Heart left ventricle (tissue), 13 donors: ENCODE results near the gene RDH16.

Experiments used
- CTCF ChIP-seq, 12 donors: fragments of 200-600 bp; sonication (generic) in 4 of 12; IDR thresholded peaks; one replicate each; pipeline versions ENCODE4 v1.5.0 to v1.8.0; 2018 to 2022; ENCODE audit warnings: antibody characterized with exemption in 12 of 12, mild to moderate bottlenecking in 5 of 12
- POLR2A ChIP-seq, 2 donors: fragments of 450-650 bp; IDR thresholded peaks; one replicate each; pipeline ENCODE4 v1.6.1; 2017; ENCODE audit warnings: antibody characterized with exemption in 2 of 2, mild to moderate bottlenecking in 2 of 2, moderate library complexity in 2 of 2
- donor health status: ischemic (EF 13 %, LVEDD 7.1; RV severe dilation, severe dysfunction).
- donor health status: DM: no; HTN: yes; CAD: no.
- donor health status: DM: no; HTN: no; CAD: no.
- donor health status: ischemic (EF 25% LVEDD 6.9; RV normal size, moderate dysfunction).
- donor health status: ischemic (EF 25% LVEDD 5.7; RV mildly dilated, moderate dysfunction).
- donor health status: ischemic (EF 35%, LVEDD 5.7; RV mildly dilated, moderate dysfunction).
- donor health status: nonischemic (EF 11% LVEDD 7.7; RV severe dilation, severe dysfunction).
- donor health status: DM: yes; HTN: yes; CAD: no.
- donor health status: PGD.
- donor health status: ischemic (EF 29% LVEDD 5.4; RV normal size, mild dysfunction).
- donor health status: nonischemic (EF 23%, LVEDD 6.1; RV moderate dilation, normal function).

GRCh38 chr12:56980941-56981530 is 23.6 kb upstream of the RDH16 start:
- TF ChIP-seq CTCF (IDR thresholded peaks at IDR 0.05) (no peak), POLR2A (IDR thresholded peaks at IDR 0.05) (no peak)
